Measurements from ENCODE around the gene PNPLA8. TPM values are rescaled to one million over a fixed set of nuclear protein-coding genes. Genes with fewer than 3 reads are reported as not detected.

PNPLA8 gene
- polyA plus RNA-seq, 1 experiment = 26.7 TPM

- no peak overlapping the region for H3K27ac ChIP-seq (ENCODE audit: low read depth, low read length)
- no peak overlapping the region for H3K4me3 ChIP-seq (ENCODE audit: low read depth, low read length)
- no peaks in the 10 kb centered on the region; the same call in 1 of the 2 replicates for H3K9me3 ChIP-seq (ENCODE audit: control insufficient read depth, insufficient read depth, low read length)
- ChIA-PET CTCF (interaction anchor here (1.5 to 1.7 kb wide), 2 partner anchors 14 to 40 kb away, joined by 4 to 5 read pairs; no protein-coding TSS in a partner anchor), POLR2A (no interaction called here)
- no peak for TF ChIP-seq CTCF (IDR thresholded peaks at IDR 0.05; ENCODE audit: low read depth, low read length)
- peaks cover 53% of the 10 kb centered on the region for H3K27me3 ChIP-seq (ENCODE audit: control insufficient read depth, insufficient read depth, low read length)
- DNase-seq (ENCODE audit: low read depth, low spot score) = no peak
Observed at GRCh38 chr7:108456845-108457540, 68.9 kb downstream of the PNPLA8 start.

GRCh38 chr7:108455998-108456677 is 69.8 kb downstream of the PNPLA8 start, which contains the start of gene NRCAM:
NRCAM (minus strand) TSS chr7:108456436; CDS start chr7:108240064, 216,372 bp downstream.
- ChIA-PET CTCF (interaction anchor here (1.5 to 1.7 kb wide), 2 partner anchors 13 to 40 kb away, joined by 4 to 5 read pairs; no protein-coding TSS in a partner anchor), POLR2A (interaction anchor here (0.5 kb wide), 1 partner anchor 9 kb away, joined by 3 read pairs; no protein-coding TSS in a partner anchor)
- H3K27ac ChIP-seq (ENCODE audit: low read depth, low read length) = no peak within 1 kb of the TSS
- peak within 1 kb of the TSS; percentile 51 for H3K4me3 ChIP-seq (ENCODE audit: low read depth, low read length)
- H3K27me3 ChIP-seq (ENCODE audit: control insufficient read depth, insufficient read depth, low read length) = peaks cover 53% of the 10 kb centered on the region
- no peaks in the 10 kb centered on the region; the same call in 1 of the 2 replicates for H3K9me3 ChIP-seq (ENCODE audit: control insufficient read depth, insufficient read depth, low read length)
- no peak for DNase-seq (ENCODE audit: low read depth, low spot score)
- no peak for TF ChIP-seq CTCF (IDR thresholded peaks at IDR 0.05; ENCODE audit: low read depth, low read length)

DNA sequence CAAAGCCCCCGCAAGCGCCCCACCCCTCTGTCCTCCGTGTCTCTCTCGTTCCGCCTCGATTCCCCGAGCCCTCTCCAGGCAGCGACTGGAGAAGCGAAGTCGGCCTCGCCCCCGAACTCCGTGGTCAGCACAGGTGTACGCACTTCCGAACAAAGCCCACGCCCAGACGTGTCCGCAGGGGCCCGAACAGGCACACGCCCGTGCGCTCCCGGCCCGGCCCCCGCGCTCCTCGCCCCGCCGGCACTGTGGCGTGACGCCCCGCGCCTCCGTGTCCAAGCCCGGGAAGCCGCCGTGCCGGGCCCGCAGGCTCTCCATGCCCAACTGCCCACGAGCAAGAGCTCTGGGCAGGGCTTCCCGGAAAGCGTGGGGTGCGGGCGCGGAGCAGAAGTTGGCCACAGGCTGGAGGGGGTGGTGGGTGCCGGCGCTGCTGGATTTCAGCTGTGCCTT is 70.4 kb downstream of the PNPLA8 start:
- no peak for TF ChIP-seq CTCF (IDR thresholded peaks at IDR 0.05; ENCODE audit: low read depth, low read length)
- H3K4me3 ChIP-seq (ENCODE audit: low read depth, low read length) = peak overlapping the region; percentile 51
- no peaks in the 10 kb centered on the region; the same call in 1 of the 2 replicates for H3K9me3 ChIP-seq (ENCODE audit: control insufficient read depth, insufficient read depth, low read length)
- peaks cover 53% of the 10 kb centered on the region for H3K27me3 ChIP-seq (ENCODE audit: control insufficient read depth, insufficient read depth, low read length)
- DNase-seq (ENCODE audit: low read depth, low spot score) = no peak
- CTCF ChIA-PET = interaction anchor here (1.5 to 3.8 kb wide), 3 partner anchors 13 to 42 kb away, joined by 4 to 53 read pairs (median 5); no protein-coding TSS in a partner anchor
- no peak overlapping the region for H3K27ac ChIP-seq (ENCODE audit: low read depth, low read length)
- POLR2A ChIA-PET = no interaction called here

DNA sequence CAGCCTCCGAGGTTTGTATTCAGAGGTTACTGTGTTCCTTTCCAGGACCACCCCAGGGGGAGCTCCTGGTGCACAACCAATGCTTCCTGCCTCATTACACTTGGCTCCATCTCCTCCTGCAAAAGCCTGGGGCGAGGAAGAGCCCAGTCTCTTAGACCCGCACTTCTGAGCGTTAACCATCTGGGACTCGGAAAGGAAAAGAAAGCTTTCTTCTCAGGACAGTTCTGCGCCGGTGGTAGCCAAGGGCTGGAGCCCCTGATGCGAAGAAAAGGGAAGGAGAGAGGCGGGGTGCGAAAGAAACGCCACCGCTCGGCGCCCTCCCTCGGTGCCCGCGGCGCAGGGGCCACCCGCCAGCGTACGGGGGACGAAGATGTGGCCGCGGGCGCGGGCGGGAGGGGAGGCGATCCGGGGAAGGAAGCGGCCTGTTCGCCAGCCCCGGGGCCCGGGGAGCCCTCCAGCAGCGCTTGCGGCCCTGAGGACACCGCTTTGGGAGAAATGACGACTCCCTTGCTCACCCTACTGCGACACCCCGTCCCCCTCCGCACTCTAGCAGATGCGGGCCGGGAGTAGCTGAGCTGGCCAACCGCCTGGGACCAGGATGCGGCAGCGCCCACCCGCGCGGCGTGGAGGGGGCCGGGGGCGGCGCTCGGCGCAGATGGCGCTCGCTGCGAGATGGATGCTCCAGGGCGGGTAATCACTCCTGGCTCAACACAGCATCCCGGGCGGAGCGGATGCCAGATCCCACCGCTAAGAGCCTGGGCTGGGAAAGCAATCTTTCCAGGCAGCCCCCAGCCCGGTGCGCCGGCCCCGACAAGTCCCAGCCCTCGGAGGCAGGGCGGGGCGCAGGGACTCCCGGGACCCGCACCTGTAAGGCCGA is 71.0 kb downstream of the PNPLA8 start:
- ChIA-PET CTCF (interaction anchor here (1.7 to 3.8 kb wide), 2 partner anchors 12 to 43 kb away, joined by 5 to 53 read pairs; no protein-coding TSS in a partner anchor), POLR2A (no interaction called here)
- Histone ChIP-seq H3K4me3 (ENCODE audit: low read depth, low read length) (peak overlapping the region; percentile 51), H3K9me3 (ENCODE audit: control insufficient read depth, insufficient read depth, low read length) (no peaks in the 10 kb centered on the region; the same call in 1 of the 2 replicates), H3K27ac (ENCODE audit: low read depth, low read length) (no peak overlapping the region), H3K27me3 (ENCODE audit: control insufficient read depth, insufficient read depth, low read length) (peaks cover 53% of the 10 kb centered on the region)
- TF ChIP-seq CTCF (IDR thresholded peaks at IDR 0.05; ENCODE audit: low read depth, low read length) = no peak
- DNase-seq (ENCODE audit: low read depth, low spot score) = no peak

Data from AG04450 (cell line).